Trophoblast cell (in vitro differentiated cells and primary cell): ENCODE measurements around the gene SYCE1.

Experiments
- DNase-seq, 2 donors: peaks; one replicate each; pipeline ENCODE4 v3.0.0-alpha.2; 2016
- H2AFZ ChIP-seq: 2 replicates; pipeline ENCODE4 v1.6.1; 2013; ENCODE audit warnings: low read length, moderate library complexity, mild to moderate bottlenecking; ENCODE audit not compliant: insufficient read depth, poor library complexity
- H2AK5ac ChIP-seq: 2 replicates; pipeline ENCODE4 v1.6.1; 2013; ENCODE audit warnings: mild to moderate bottlenecking, low read length
- H2BK120ac ChIP-seq: 2 replicates; pipeline ENCODE4 v1.6.1; 2013; ENCODE audit warnings: low read length, mild to moderate bottlenecking, moderate library complexity; ENCODE audit not compliant: insufficient read depth, poor library complexity
- H2BK12ac ChIP-seq: 2 replicates; pipeline ENCODE4 v1.6.1; 2013; ENCODE audit warnings: mild to moderate bottlenecking, low read length, moderate library complexity
- H2BK5ac ChIP-seq: 2 replicates; pipeline ENCODE4 v1.6.1; 2013; ENCODE audit warnings: low read length, low read depth, moderate library complexity, mild to moderate bottlenecking; ENCODE audit not compliant: poor library complexity
- H3K14ac ChIP-seq: 2 replicates; pipeline ENCODE4 v1.6.1; 2013; ENCODE audit warnings: mild to moderate bottlenecking, low read length
- H3K18ac ChIP-seq: 2 replicates; pipeline ENCODE4 v1.6.1; 2013; ENCODE audit warnings: mild to moderate bottlenecking, low read length
- H3K23ac ChIP-seq: 2 replicates; pipeline ENCODE4 v1.6.1; 2013; ENCODE audit warnings: low read length
- H3K27ac ChIP-seq: 2 replicates; pipeline ENCODE4 v1.5.1; 2013; ENCODE audit warnings: low read depth, mild to moderate bottlenecking, inconsistent platforms, low read length, moderate library complexity
- H3K27me3 ChIP-seq: 2 replicates; pipeline ENCODE4 v1.6.1; 2013; ENCODE audit warnings: inconsistent platforms, mild to moderate bottlenecking, low read length, moderate library complexity; ENCODE audit not compliant: insufficient read depth
- H3K36me3 ChIP-seq, 2 experiments: 1 replicate in 1 of 2; 2 replicates in 1 of 2; pipeline ENCODE4 v1.6.1; 2013; ENCODE audit warnings: low read length in 2 of 2, mild to moderate bottlenecking in 2 of 2, moderate library complexity in 1 of 2; ENCODE audit not compliant: insufficient read depth in 2 of 2, control insufficient read depth in 1 of 2
- H3K4ac ChIP-seq: 2 replicates; pipeline ENCODE4 v1.6.1; 2013; ENCODE audit warnings: low read depth, mild to moderate bottlenecking, low read length, moderate library complexity
- H3K4me1 ChIP-seq, 2 experiments: 1 replicate in 1 of 2; 2 replicates in 1 of 2; pipeline ENCODE4 v1.6.1; 2013; ENCODE audit warnings: low read length in 2 of 2, mild to moderate bottlenecking in 2 of 2, moderate library complexity in 1 of 2; ENCODE audit not compliant: insufficient read depth in 2 of 2, control insufficient read depth in 1 of 2
- H3K4me2 ChIP-seq: 2 replicates; pipeline ENCODE4 v1.6.1; 2013; ENCODE audit warnings: inconsistent platforms, mild to moderate bottlenecking, low read length, moderate library complexity
- H3K4me3 ChIP-seq: 2 replicates; pipeline ENCODE4 v1.5.1; 2013; ENCODE audit warnings: mild to moderate bottlenecking, low read depth, low read length, inconsistent platforms
- H3K79me1 ChIP-seq: one replicate; pipeline ENCODE4 v1.6.1; 2013; ENCODE audit warnings: low read length
- H3K79me2 ChIP-seq: 2 replicates; pipeline ENCODE4 v1.6.1; 2013; ENCODE audit warnings: low read length, mild to moderate bottlenecking; ENCODE audit not compliant: control insufficient read depth, insufficient read depth, poor library complexity
- H3K9ac ChIP-seq: 2 replicates; pipeline ENCODE4 v1.6.1; 2013; ENCODE audit warnings: mild to moderate bottlenecking, low read length
- H3K9me3 ChIP-seq: 2 replicates; pipeline ENCODE4 v1.6.1; 2013; ENCODE audit warnings: low read depth, mild to moderate bottlenecking, control low read depth, inconsistent platforms, low read length; ENCODE audit not compliant: insufficient read depth
- H4K12ac ChIP-seq: 2 replicates; pipeline ENCODE4 v1.6.1; 2013; ENCODE audit warnings: low read depth, mild to moderate bottlenecking, low read length, moderate library complexity
- H4K8ac ChIP-seq: 2 replicates; pipeline ENCODE4 v1.6.1; 2013; ENCODE audit warnings: low read depth, mild to moderate bottlenecking, low read length, moderate library complexity
- H4K91ac ChIP-seq: one replicate; pipeline ENCODE4 v1.6.1; 2013; ENCODE audit warnings: low read depth, mild to moderate bottlenecking, low read length, moderate library complexity
- WGBS: extraction: QIAGEN DNeasy Blood & Tissue Kit; methylation state at CpG from one replicate; pipeline ENCODE4 v1.1.7; 2013; ENCODE audit warnings: missing lambda C conversion rate; ENCODE audit not compliant: insufficient read length, insufficient coverage; ENCODE audit errors: extremely low coverage; 5-methylcytosine and 5-hydroxymethylcytosine counted together

Gene SYCE1

GRCh38 chr10:133528845-133529575 is 36.4 kb downstream of the SYCE1 start:
- no peak overlapping the region for H4K91ac ChIP-seq
- no CpG with 5 or more reads among the region's 37 CpGs for WGBS
- no peak overlapping the region for H2BK120ac ChIP-seq
- H3K14ac ChIP-seq, result no peak overlapping the region
- H3K79me1 ChIP-seq, result no peaks in the 10 kb centered on the region
- H2AK5ac ChIP-seq, result no peak overlapping the region
- H2BK12ac ChIP-seq, result no peak overlapping the region
- no peak overlapping the region for H2AFZ ChIP-seq
- no peaks in the 10 kb centered on the region for H3K36me3 ChIP-seq
- H3K4ac ChIP-seq, result no peak overlapping the region
- H3K9me3 ChIP-seq, result peaks cover 70% of the 10 kb centered on the region
- no peak overlapping the region for H3K27ac ChIP-seq
- H3K79me2 ChIP-seq, result no peaks in the 10 kb centered on the region
- H3K4me3 ChIP-seq, result no peak overlapping the region
- DNase-seq, result no peak
- no peaks in the 10 kb centered on the region for H3K27me3 ChIP-seq
- H3K23ac ChIP-seq, result no peak overlapping the region
- H3K4me2 ChIP-seq, result no peak overlapping the region
- no peak overlapping the region for H4K12ac ChIP-seq
- H2BK5ac ChIP-seq, result no peak overlapping the region
- H4K8ac ChIP-seq, result no peak overlapping the region
- H3K9ac ChIP-seq, result no peak overlapping the region
- H3K4me1 ChIP-seq, result no peaks in the 10 kb centered on the region
- H3K18ac ChIP-seq, result no peak overlapping the region

- Histone ChIP-seq H3K23ac (no peak overlapping the region), H3K4me1 (no peaks in the 10 kb centered on the region), H3K79me2 (no peaks in the 10 kb centered on the region), H2AFZ (peak overlapping the region; percentile 9), H3K18ac (no peak overlapping the region), H3K4ac (no peak overlapping the region), H3K36me3 (no peaks in the 10 kb centered on the region), H4K12ac (no peak overlapping the region), H3K4me2 (no peak overlapping the region), H3K79me1 (no peaks in the 10 kb centered on the region), H3K27me3 (no peaks in the 10 kb centered on the region), H2AK5ac (no peak overlapping the region), H2BK5ac (no peak overlapping the region), H2BK120ac (no peak overlapping the region), H4K91ac (no peak overlapping the region), H2BK12ac (no peak overlapping the region), H3K9me3 (peaks cover 66% of the 10 kb centered on the region), H3K9ac (no peak overlapping the region), H3K27ac (no peak overlapping the region), H4K8ac (no peak overlapping the region), H3K14ac (no peak overlapping the region), H3K4me3 (peak overlapping the region; percentile 61)
- no CpG with 5 or more reads among the region's 50 CpGs for WGBS
- DNase-seq, result no peak
Observed at GRCh38 chr10:133528296-133528844, 37.0 kb downstream of the SYCE1 start.

- Histone ChIP-seq H3K14ac (no peak overlapping the region), H3K27me3 (no peaks in the 10 kb centered on the region), H3K18ac (no peak overlapping the region), H2BK5ac (no peak overlapping the region), H2AK5ac (no peak overlapping the region), H3K27ac (no peak overlapping the region), H3K4me3 (no peak overlapping the region), H2AFZ (no peak overlapping the region), H4K91ac (no peak overlapping the region), H3K36me3 (no peaks in the 10 kb centered on the region), H3K79me1 (no peaks in the 10 kb centered on the region), H2BK12ac (no peak overlapping the region), H3K4ac (no peak overlapping the region), H3K4me1 (no peaks in the 10 kb centered on the region), H4K8ac (no peak overlapping the region), H3K23ac (no peak overlapping the region), H2BK120ac (no peak overlapping the region), H4K12ac (no peak overlapping the region), H3K9me3 (peaks cover 60% of the 10 kb centered on the region), H3K9ac (no peak overlapping the region), H3K79me2 (no peaks in the 10 kb centered on the region), H3K4me2 (no peak overlapping the region)
- WGBS, result no CpG with 5 or more reads among the region's 51 CpGs
- no peak for DNase-seq
Observed at GRCh38 chr10:133527771-133528271, 37.6 kb downstream of the SYCE1 start.

GRCh38 chr10:133526957-133527588 is 38.3 kb downstream of the SYCE1 start, which contains the start of gene CYP2E1:
TSS of gene CYP2E1 (plus strand) at chr10:133527363. CDS start at chr10:133527396, 33 bp downstream.
- H3K9ac ChIP-seq, result no peak within 1 kb of the TSS
- no peak within 1 kb of the TSS for H3K27ac ChIP-seq
- H4K12ac ChIP-seq, result no peak within 1 kb of the TSS
- no peak within 1 kb of the TSS for H2AK5ac ChIP-seq
- no peaks in the 10 kb centered on the region for H3K79me2 ChIP-seq
- H3K23ac ChIP-seq, result no peak within 1 kb of the TSS
- H3K9me3 ChIP-seq, result peaks cover 58% of the 10 kb centered on the region
- H3K4ac ChIP-seq, result no peak within 1 kb of the TSS
- no peaks in the 10 kb centered on the region for H3K36me3 ChIP-seq
- H2BK120ac ChIP-seq, result no peak within 1 kb of the TSS
- no peak within 1 kb of the TSS for H3K14ac ChIP-seq
- DNase-seq, result peak; percentile 18 to 30
- no peak within 1 kb of the TSS for H4K8ac ChIP-seq
- no peak within 1 kb of the TSS for H3K18ac ChIP-seq
- H4K91ac ChIP-seq, result no peak within 1 kb of the TSS
- peak within 1 kb of the TSS; percentile 9 for H2AFZ ChIP-seq
- no peak within 1 kb of the TSS for H3K4me2 ChIP-seq
- H3K4me3 ChIP-seq, result no peak within 1 kb of the TSS
- H2BK5ac ChIP-seq, result no peak within 1 kb of the TSS
- no peaks in the 10 kb centered on the region for H3K79me1 ChIP-seq
- no CpG with 5 or more reads among the region's 16 CpGs for WGBS
- no peak within 1 kb of the TSS for H2BK12ac ChIP-seq
- H3K27me3 ChIP-seq, result no peaks in the 10 kb centered on the region
- H3K4me1 ChIP-seq, result no peaks in the 10 kb centered on the region
